Ovary (tissue), 9 donors: ENCODE data around the gene ATG14. TPM values are rescaled to one million over a fixed set of nuclear protein-coding genes. Genes with fewer than 3 reads are reported as not detected.

ENCODE experiments used
- DNase-seq, 5 donors: peaks; one replicate each; pipeline ENCODE4 v3.0.0-alpha.2; 2019 to 2020
- H3K27ac ChIP-seq, 2 donors: fragments of 200-600 bp; one replicate each; pipeline versions ENCODE4 v1.5.1 to v1.8.0; 2019 to 2022
- H3K27me3 ChIP-seq: fragments of 200-600 bp; one replicate; pipeline ENCODE4 v1.8.0; 2022
- H3K36me3 ChIP-seq: fragments of 200-600 bp; sonication (generic); one replicate; pipeline ENCODE4 v1.5.1; 2019
- H3K4me1 ChIP-seq: one replicate; pipeline ENCODE4 v1.8.1; 2013; ENCODE audit warnings: mild to moderate bottlenecking, moderate library complexity; ENCODE audit not compliant: insufficient read depth
- H3K4me3 ChIP-seq: fragments of 200-600 bp; sonication (generic); one replicate; pipeline ENCODE4 v1.5.1; 2017
- H3K9me3 ChIP-seq, 2 donors: fragments of 200-600 bp in 1 of 2; sonication (generic) in 1 of 2; one replicate each; pipeline versions ENCODE4 v1.5.1 to v1.8.1; 2013 to 2019; ENCODE audit warnings: mild to moderate bottlenecking in 1 of 2, moderate library complexity in 1 of 2
- CTCF ChIP-seq, 3 donors: fragments of 450-650 bp in 2 of 3; fragments of 200-600 bp in 1 of 3; IDR thresholded peaks; one replicate each; pipeline versions ENCODE4 v1.5.1 to v1.8.0; 2016 to 2022; ENCODE audit warnings: antibody characterized with exemption in 3 of 3, mild to moderate bottlenecking in 1 of 3
- EP300 ChIP-seq: sonication (generic); formaldehyde crosslinking; IDR thresholded peaks from one replicate; pipeline ENCODE4 v1.6.1; 2017; ENCODE audit warnings: antibody characterized with exemption
- POLR2A ChIP-seq: fragments of 450-650 bp; IDR thresholded peaks from one replicate; pipeline ENCODE4 v1.6.1; 2017; ENCODE audit warnings: antibody characterized with exemption, mild to moderate bottlenecking, moderate library complexity
- WGBS, 3 donors: extraction: QIAGEN DNeasy Blood & Tissue Kit in 1 of 3; methylation state at CpG; one replicate each; pipeline versions ENCODE4 v1.1.5 to v1.1.7; 2013 to 2017; 5-methylcytosine and 5-hydroxymethylcytosine counted together
- intact Hi-C, 4 donors: fragments of 100-400 bp; cut with DNase I; formaldehyde crosslinking; loops; one replicate each; pipeline versions ENCODE4 v1.11.0 to v1.15.1; 2022 to 2023
- polyA plus RNA-seq, 2 donors: library from polyadenylated mRNA; stranded (reverse); fragments of 200-250 nt in 1 of 2; fragments of 350-450 nt in 1 of 2; fragmentation: Illumina TruSeq in 1 of 2; extraction: RNeasy Lipid Tissue Mini Kit (QIAGEN cat#74804) in 1 of 2; gene quantifications; one replicate each; pipeline ENCODE4 v1.2.3, GENCODE V29; 2013 to 2014
- small RNA-seq: library from RNA; depleted of rRNA; stranded (forward); fragments of <200 nt; gene quantifications from one replicate; pipeline ENCODE3, GENCODE V24; 2016
- total RNA-seq, 7 donors: library from RNA; depleted of rRNA in 2 of 7; stranded (reverse); fragments of >200 nt in 2 of 7; fragmentation: NEBNext Ultra II Directional in 3 of 7; extraction: Animal tissue kit (Norgen Biotek cat#: 25700) in 3 of 7; gene quantifications; one replicate each; pipeline versions ENCODE4 v1.1.0 to v1.2.4, GENCODE V29; 2016 to 2023
- donor health status: DM: no; HTN: no; CAD: no; lungs with moderate emphysema.
- donor health status: DM: no; HTN: no; CAD: no.
- donor health status: Bipolar disorder and iron deficiency.
- donor health status: DM: yes; HTN: yes; CAD: no.
- donor health status: DM: no; HTN: no; CAD: no.
- donor health status: DM: yes; HTN: yes; CAD: no.

The ATG14 gene
- total and polyA plus RNA-seq, 9 donors, result 9.5 to 22.5 (median 12.1) TPM

- TF ChIP-seq POLR2A (no peak), CTCF (IDR thresholded peaks at IDR 0.05) (no peak), EP300 (no peak)
- intact Hi-C loops, result no loop called here
- Histone ChIP-seq H3K9me3 (peaks cover 0 to 1% of the 10 kb centered on the region in 2 donors), H3K36me3 (no peaks in the 10 kb centered on the region), H3K27ac (peak overlapping the region in 1 of 2 donors; percentile 0), H3K4me3 (no peak overlapping the region), H3K4me1 (no peaks in the 10 kb centered on the region), H3K27me3 (no peaks in the 10 kb centered on the region)
- no peak for DNase-seq
- WGBS, 3 donors, result 52 to 58% (median 56%) methylated on average over 3 of the region's 3 CpGs
These were observed 93.9 kb downstream of the ATG14 start for GRCh38 chr14:55317542-55318306.

GRCh38 chr14:55316564-55316963 is 95.1 kb downstream of the ATG14 start:
- intact Hi-C loops, result no loop called here
- no peaks in the 10 kb centered on the region for H3K36me3 ChIP-seq
- DNase-seq, result no peak
- H3K27me3 ChIP-seq, result no peaks in the 10 kb centered on the region
- no peak overlapping the region for H3K4me3 ChIP-seq
- 70 to 85% (median 78%) methylated on average over 4 of the region's 4 CpGs for WGBS, 3 donors
- no peak overlapping the region for H3K27ac ChIP-seq
- H3K4me1 ChIP-seq, result no peaks in the 10 kb centered on the region
- H3K9me3 ChIP-seq, result peaks cover 0 to 5% of the 10 kb centered on the region in 2 donors
- no peak for TF ChIP-seq POLR2A
- no peak for TF ChIP-seq EP300

Small RNA genes within 50 kb of the gene (small RNA-seq; reads per million reads assigned to genes)
- not detected for gene AL356801.1

Other genes with a start within 250 kb of the ATG14 start
- gene DLGAP5, start 220.2 kb downstream of the ATG14 start, total RNA-seq, result under 1 TPM in 3 of 7 donors, not detected in 4; 0.43 to 0.69 (median 0.46) TPM
- gene DLGAP5, start 220.2 kb downstream of the ATG14 start, polyA plus RNA-seq, result under 1 TPM; 0.47 to 0.65 TPM
- gene FBXO34, start 140.4 kb downstream of the ATG14 start, total RNA-seq, result 10 to 100 TPM; 18.1 to 29.8 (median 24.3) TPM
- gene FBXO34, start 140.4 kb downstream of the ATG14 start, polyA plus RNA-seq, result 10 to 100 TPM; 11.4 to 17.6 TPM
- gene TBPL2, start 28.8 kb upstream of the ATG14 start, total RNA-seq, result not detected
- under 1 TPM in 1 of 2 donors, not detected in 1; 0.05 TPM for gene TBPL2, start 28.8 kb upstream of the ATG14 start, polyA plus RNA-seq
- gene KTN1, start 168.4 kb upstream of the ATG14 start, total RNA-seq, result 100 to 1,000 TPM in 6 of 7 donors, 10 to 100 TPM in 1; 98.0 to 144 (median 129) TPM
- 100 to 1,000 TPM in 1 of 2 donors, 10 to 100 TPM in 1; 84.4 to 107 TPM for gene KTN1, start 168.4 kb upstream of the ATG14 start, polyA plus RNA-seq